ENCODE results near the gene ALG5.
A peak's percentile ranks its signal among the peaks of the same experiment; 100 is the strongest.

The ALG5 gene

DNA sequence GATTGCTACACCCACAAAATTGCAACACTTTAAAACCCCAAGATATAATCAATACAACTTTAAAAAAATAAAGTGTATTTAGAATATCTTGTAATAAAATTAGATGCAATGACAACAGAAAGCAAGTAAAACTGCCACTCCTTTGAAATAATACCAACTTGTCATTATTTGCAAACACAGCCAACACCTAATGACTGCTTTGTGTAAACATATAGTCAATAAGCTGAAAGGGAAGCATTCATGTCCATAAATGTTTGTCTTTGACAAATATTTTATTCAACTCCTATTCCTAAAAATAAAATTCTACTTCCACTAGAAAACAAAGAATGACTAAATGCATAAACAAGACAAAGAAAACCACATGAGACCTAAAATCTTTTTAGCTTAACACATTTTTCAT is 85.7 kb downstream of the ALG5 start:
- DNase-seq, result peak; percentile 60

DNA sequence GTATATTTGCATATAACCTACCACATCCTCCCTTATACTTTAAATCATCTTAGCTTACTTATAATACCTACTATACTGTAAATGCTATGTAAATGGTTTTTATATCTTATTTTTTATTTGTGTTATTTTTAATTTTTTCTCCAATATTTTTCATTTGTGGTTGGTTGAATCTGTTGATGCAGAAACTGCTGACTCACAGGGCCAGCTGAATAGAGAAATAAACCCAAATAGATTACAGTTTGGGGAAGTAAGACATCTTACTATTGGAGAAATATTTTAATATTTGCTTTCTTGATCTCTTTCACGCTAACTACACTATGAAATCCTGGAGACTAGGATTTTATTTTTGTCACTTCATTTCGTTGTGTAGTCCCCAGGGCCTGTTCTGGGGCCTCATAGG is 86.2 kb downstream of the ALG5 start:
- DNase-seq, result no peak

DNA sequence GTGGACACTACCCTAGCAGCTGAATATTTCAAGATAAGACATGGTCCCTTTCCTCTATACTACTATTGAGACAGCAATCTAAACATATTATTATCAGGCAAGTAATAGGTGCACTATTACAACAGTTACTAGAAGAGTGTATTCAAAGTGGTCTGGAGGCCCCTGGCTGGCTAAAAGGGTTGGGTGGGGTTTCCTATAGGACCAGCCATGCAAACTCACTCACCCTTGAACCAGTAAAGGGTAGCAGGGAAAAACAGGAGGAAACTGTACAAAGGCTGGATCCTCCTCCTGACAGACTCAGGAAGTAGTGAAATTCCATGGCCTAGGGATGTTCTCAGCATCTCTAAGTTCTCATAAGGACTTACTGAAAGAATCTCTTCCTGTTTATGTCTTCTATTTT is 86.8 kb downstream of the ALG5 start:
- peak; percentile 8 for DNase-seq

DNA sequence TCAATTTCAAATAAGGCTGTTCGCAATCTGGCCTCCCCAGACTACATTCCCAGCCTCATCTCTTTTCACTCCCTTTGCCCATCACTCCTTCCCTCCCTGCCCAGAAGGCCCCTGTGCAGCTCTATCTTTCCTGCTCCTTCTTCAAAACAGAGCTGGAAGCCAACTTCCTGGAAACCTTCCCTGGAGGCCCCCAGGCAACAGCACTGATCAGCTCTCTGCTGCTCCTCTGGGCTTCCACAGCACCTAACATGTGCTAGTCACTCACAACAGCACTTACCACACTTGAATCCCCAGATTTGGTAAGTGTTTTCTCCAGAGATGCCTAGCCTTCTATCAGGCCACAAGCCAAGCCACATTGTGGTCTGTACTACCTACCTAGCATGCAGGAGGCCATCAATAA is 88.6 kb downstream of the ALG5 start:
- DNase-seq, result no peak

DNA sequence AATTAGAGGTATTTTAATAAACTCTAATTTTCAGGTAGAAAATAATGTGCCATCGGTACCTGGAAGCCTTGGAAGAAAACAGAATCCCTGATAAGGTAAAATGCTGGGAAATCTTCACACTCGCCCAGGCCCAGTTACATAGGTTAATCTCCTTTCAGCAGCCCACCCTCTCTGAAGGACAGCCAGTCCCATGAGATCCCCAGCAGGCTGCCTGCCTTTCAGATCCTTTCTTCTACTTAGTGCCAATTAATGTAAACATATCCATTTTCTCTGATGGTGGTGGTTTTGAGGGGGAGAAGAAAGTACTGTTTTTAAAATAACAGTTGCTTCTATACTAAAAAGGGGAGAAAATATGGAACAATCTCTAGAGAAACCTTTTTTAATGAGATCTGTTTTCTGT is 91.3 kb downstream of the ALG5 start:
- peak; percentile 41 for DNase-seq

DNA sequence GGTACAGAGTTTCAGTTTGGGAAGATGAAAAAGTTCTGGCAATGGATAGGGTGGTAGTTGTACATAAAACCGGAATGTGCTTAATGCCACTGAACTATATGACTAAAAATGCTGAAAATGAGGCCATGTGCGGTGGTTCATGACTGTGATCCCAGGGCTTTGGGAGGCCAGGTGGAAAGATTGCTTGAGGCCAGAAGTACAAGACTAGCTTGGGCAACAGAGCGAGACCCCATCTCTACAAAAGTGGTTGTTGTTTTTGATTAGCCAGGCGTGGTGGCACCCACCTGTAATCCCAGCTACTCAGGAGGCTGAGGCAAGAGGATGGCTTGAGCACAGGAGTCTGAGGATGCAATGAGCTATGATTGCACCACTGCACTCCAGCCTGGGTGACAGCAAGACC is 91.9 kb downstream of the ALG5 start:
- DNase-seq, result no peak

DNA sequence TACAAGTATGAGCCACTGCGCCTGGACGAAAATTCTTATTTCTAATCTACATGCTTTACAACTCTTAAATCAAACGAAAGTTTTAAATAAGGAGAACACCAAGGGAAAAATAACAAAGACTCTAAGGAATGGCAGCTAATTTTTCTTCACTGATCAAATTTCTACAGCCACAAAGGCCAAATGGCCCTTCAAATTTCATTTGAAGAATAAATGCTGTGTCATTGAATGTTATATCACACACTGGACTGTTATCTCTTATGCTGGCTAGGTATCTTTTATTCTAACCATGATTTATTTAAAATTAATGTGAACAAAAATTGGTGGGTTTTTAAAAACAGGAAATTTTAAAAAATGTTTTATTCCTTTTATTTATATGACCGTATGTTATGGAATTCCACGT is 93.2 kb downstream of the ALG5 start:
- DNase-seq, result no peak

DNA sequence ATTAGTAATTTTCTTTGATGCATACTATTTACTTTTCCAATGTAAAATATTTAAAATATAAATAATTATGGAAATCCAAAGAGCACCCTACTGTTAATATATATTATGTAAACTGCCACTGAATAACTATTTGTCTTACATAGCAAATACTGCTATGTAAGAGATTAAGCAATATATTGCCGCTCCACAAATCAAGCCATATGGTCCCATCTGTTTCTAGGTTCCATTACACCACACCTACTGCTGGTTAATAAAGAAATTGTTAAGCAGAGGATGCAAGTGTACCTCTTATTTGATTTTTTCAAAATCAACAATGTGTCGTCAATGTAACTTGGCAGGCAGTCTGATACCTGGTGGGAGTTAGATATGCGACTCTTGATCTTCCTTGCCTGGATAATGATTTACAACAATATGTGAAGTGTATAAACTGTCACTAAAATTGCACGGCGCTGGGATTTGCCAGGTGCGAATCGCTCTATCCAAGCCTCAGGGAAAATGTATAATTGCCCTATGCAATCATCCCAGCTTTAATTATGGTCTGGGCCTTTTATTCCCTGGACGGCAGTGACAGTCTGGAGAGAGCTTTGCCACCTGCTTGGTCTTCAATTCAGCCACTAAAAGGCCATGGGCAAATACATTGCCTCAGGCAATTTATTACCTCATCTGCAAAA is 95.1 kb downstream of the ALG5 start:
- peak; percentile 99 for DNase-seq

Data from NCI-H146 (cell line).